Measurements from ENCODE around the gene GPC2. TPM values are rescaled to one million over a fixed set of nuclear protein-coding genes. Genes with fewer than 3 reads are reported as not detected.

GPC2 gene
- total RNA-seq, 1 experiment from 2014 or later = 45.2 TPM

- Mint-ChIP-seq H3K27ac (no peak overlapping the region; a peak in 1 of 7 replicates), H3K4me3 (no peak overlapping the region; a peak in 1 of 5 replicates), H3K36me3 (ENCODE audit: insufficient read depth in 1 of 3, low read depth in 3 of 3) (peaks cover 29 to 36% (median 31%) of the 10 kb centered on the region in 3 experiments; a peak in 6 of 7 replicates), H3K27me3 (ENCODE audit: low read depth) (peaks cover 30% of the 10 kb centered on the region), H3K4me1 (peaks cover 25 to 38% of the 10 kb centered on the region in 2 experiments), H3K9me3 (no peaks in the 10 kb centered on the region)
- Histone ChIP-seq H3K23me2 (ENCODE audit: insufficient read length, low read depth, low read length, poor library complexity, severe bottlenecking) (peaks cover 9% of the 10 kb centered on the region), H2BK15ac (ENCODE audit: low read depth, low read length) (no peak overlapping the region), H3K9me3 (ENCODE audit: control insufficient read depth, low read depth, low read length) (no peaks in the 10 kb centered on the region), H3K14ac (ENCODE audit: insufficient read depth, low read length) (no peak overlapping the region), H3K9ac (ENCODE audit: extremely low read depth, insufficient read length, low read length) (no peak overlapping the region), H3K4me1 (ENCODE audit: insufficient read depth, low read length) (peaks cover 3% of the 10 kb centered on the region; the same call in 1 of the 2 replicates), H3K79me1 (ENCODE audit: insufficient read depth, low read depth, low read length, poor library complexity, severe bottlenecking) (no peaks in the 10 kb centered on the region), H4K20me1 (ENCODE audit: control insufficient read depth, insufficient read depth, insufficient read length) (no peaks in the 10 kb centered on the region), H3K18ac (ENCODE audit: insufficient read length, low read depth, low read length) (no peak overlapping the region), H4K5ac (ENCODE audit: insufficient read length, low read depth, low read length) (no peak overlapping the region), H4K91ac (ENCODE audit: insufficient read length, low read depth, low read length) (no peak overlapping the region), H3K27ac (ENCODE audit: insufficient read length, low read depth, low read length) (no peak overlapping the region), H2BK20ac (ENCODE audit: low read depth, low read length, poor library complexity, severe bottlenecking) (no peak overlapping the region), H2BK120ac (ENCODE audit: low read depth, low read length, poor library complexity, severe bottlenecking) (no peak overlapping the region), H3K23ac (ENCODE audit: insufficient read length, low read depth, low read length) (no peak overlapping the region), H4K8ac (replicated peaks; ENCODE audit: insufficient read length, low read depth, low read length) (no peak overlapping the region), H3K56ac (ENCODE audit: insufficient read length, low read depth, low read length) (no peak overlapping the region), H2BK12ac (ENCODE audit: insufficient read length, low read depth, low read length) (no peak overlapping the region), H2AK5ac (ENCODE audit: insufficient read length, low read length) (no peak overlapping the region), H3K4me2 (ENCODE audit: insufficient read depth, insufficient read length, low read length) (no peak overlapping the region), H2BK5ac (ENCODE audit: insufficient read length, low read length) (no peak overlapping the region), H3T11ph (ENCODE audit: low read length) (no peak overlapping the region), H3K79me2 (ENCODE audit: insufficient read depth, low read length) (no peaks in the 10 kb centered on the region; the same call in 1 of the 2 replicates), H2AFZ (ENCODE audit: low read length) (no peak overlapping the region), H3K4ac (ENCODE audit: low read depth, low read length) (no peak overlapping the region), H3K27me3 (ENCODE audit: insufficient read depth, low read length) (no peaks in the 10 kb centered on the region; the same call in 1 of the 2 replicates)
- no peak for DNase-seq
- no CpG with 5 or more reads among the region's 5 CpGs for WGBS (ENCODE audit: extremely low coverage, insufficient read length, low lambda C conversion rate)
- TF ChIP-seq CTCF (conservative IDR thresholded peaks at IDR 0.05) = no peak
These were observed 2.6 kb downstream of the GPC2 start for GRCh38 chr7:100174582-100174981.

Data from H9 (cell line).